ENCODE results near the gene SUGP2. TPM values are rescaled to one million over a fixed set of nuclear protein-coding genes. Genes with fewer than 3 reads are reported as not detected.

Gene SUGP2
- total RNA-seq, 1 experiment from 2014 or later: 112 TPM

DNA sequence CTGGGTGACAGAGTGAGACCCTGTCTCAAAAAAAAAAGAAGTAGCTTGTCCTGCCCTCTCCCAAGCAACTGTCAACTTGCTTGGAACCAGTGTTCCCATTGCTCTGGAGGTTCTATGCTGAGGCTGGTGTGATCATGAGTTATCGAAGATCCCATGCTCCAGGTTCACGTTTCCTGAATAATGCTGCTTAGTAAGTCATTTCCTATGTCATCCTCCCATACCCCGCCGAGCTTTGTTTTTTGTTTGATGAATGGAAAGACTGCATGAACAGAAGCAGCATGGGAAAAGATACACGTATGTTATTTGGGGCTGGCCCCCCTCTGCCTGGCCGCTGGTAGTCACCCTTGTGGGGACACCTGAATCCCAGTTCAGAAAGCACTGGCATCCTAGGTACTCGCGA, 41.8 kb upstream of the SUGP2 start:
- POLR2A ChIA-PET: no interaction called here
- CTCF ChIA-PET: no interaction called here
- no peaks in the 10 kb centered on the region for H3K9me3 ChIP-seq (ENCODE audit: control insufficient read depth, insufficient read depth, low read depth, low read length)
- intact Hi-C loops (cut with micrococcal nuclease; ENCODE audit: unreplicated experiment): no loop called here
- H3K27me3 ChIP-seq (ENCODE audit: control insufficient read depth, insufficient read depth, low read length): no peaks in the 10 kb centered on the region
- H3K4me3 ChIP-seq (ENCODE audit: low read depth in 2 of 2, low read length in 2 of 2): no peak overlapping the region
- H3K4me1 ChIP-seq (ENCODE audit: control insufficient read depth, insufficient read depth, low read length): no peaks in the 10 kb centered on the region
- no peak for DNase-seq (ENCODE audit: low read depth, low spot score)
- no peak overlapping the region for H3K27ac ChIP-seq (ENCODE audit: low read length)
- TF ChIP-seq POLR2AphosphoS5 (IDR thresholded peaks at IDR 0.05; ENCODE audit: low read depth, low read length): no peak
- TF ChIP-seq, protein P1, sequence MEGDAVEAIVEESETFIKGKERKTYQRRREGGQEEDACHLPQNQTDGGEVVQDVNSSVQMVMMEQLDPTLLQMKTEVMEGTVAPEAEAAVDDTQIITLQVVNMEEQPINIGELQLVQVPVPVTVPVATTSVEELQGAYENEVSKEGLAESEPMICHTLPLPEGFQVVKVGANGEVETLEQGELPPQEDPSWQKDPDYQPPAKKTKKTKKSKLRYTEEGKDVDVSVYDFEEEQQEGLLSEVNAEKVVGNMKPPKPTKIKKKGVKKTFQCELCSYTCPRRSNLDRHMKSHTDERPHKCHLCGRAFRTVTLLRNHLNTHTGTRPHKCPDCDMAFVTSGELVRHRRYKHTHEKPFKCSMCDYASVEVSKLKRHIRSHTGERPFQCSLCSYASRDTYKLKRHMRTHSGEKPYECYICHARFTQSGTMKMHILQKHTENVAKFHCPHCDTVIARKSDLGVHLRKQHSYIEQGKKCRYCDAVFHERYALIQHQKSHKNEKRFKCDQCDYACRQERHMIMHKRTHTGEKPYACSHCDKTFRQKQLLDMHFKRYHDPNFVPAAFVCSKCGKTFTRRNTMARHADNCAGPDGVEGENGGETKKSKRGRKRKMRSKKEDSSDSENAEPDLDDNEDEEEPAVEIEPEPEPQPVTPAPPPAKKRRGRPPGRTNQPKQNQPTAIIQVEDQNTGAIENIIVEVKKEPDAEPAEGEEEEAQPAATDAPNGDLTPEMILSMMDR (IDR thresholded peaks at IDR 0.05): no peak
- no peak for TF ChIP-seq TCF7L2 (IDR thresholded peaks at IDR 0.05; ENCODE audit: low read depth, low read length)
- TF ChIP-seq SIN3A (IDR thresholded peaks at IDR 0.05; ENCODE audit: borderline replicate concordance, insufficient read depth, low read depth, low read length): no peak
- TF ChIP-seq, protein P2, sequence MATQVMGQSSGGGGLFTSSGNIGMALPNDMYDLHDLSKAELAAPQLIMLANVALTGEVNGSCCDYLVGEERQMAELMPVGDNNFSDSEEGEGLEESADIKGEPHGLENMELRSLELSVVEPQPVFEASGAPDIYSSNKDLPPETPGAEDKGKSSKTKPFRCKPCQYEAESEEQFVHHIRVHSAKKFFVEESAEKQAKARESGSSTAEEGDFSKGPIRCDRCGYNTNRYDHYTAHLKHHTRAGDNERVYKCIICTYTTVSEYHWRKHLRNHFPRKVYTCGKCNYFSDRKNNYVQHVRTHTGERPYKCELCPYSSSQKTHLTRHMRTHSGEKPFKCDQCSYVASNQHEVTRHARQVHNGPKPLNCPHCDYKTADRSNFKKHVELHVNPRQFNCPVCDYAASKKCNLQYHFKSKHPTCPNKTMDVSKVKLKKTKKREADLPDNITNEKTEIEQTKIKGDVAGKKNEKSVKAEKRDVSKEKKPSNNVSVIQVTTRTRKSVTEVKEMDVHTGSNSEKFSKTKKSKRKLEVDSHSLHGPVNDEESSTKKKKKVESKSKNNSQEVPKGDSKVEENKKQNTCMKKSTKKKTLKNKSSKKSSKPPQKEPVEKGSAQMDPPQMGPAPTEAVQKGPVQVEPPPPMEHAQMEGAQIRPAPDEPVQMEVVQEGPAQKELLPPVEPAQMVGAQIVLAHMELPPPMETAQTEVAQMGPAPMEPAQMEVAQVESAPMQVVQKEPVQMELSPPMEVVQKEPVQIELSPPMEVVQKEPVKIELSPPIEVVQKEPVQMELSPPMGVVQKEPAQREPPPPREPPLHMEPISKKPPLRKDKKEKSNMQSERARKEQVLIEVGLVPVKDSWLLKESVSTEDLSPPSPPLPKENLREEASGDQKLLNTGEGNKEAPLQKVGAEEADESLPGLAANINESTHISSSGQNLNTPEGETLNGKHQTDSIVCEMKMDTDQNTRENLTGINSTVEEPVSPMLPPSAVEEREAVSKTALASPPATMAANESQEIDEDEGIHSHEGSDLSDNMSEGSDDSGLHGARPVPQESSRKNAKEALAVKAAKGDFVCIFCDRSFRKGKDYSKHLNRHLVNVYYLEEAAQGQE (IDR thresholded peaks at IDR 0.05; ENCODE audit: insufficient read depth in 1 of 2, low read depth in 2 of 2, low read length in 1 of 2): no peak
- no peak for ATAC-seq
- BruUV-seq (replicated peaks): no TSS peak
- in situ Hi-C loops (cut with HindIII; ENCODE audit: low pct_unique_long_range_greater_than_20kb, low sequenced_read_pairs): no loop called here
- no peaks in the 10 kb centered on the region for H3K36me3 ChIP-seq (ENCODE audit: control insufficient read depth, insufficient read depth, low read length)

DNA sequence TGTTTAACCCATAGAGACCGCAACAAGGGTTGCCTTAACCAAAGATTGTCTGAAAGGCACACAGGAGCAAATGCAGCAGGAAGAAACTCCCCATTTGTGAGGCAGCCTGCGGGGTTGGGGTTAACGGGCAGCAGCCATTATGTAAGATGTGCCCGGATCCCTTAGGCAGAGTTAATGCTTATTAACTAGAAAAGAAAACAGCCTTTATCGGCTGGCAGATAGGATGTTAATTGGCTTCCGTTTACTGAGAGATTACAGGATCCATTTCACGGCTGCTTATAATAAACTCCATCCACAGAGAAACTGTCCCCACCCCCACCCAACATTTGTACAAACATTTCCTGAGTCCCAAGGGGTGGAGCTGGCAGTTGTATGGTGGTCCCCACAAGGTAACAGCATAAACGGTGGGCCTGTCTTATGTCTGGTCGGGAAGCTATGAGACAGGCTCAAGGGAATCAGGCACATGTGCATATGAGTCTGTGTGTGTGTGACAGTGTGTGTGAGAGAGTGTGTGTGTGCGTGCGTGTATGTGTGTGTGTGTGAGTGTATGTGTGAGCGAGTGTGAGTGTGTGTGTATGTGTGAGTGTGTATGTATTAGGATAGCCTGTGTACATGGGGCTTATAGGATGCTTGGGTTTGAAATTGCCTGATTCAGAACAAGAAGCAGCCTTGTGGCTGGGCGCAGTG, 41.0 kb upstream of the SUGP2 start:
- TF ChIP-seq POLR2AphosphoS5 (IDR thresholded peaks at IDR 0.05; ENCODE audit: low read depth, low read length) (no peak), SIN3A (IDR thresholded peaks at IDR 0.05; ENCODE audit: borderline replicate concordance, insufficient read depth, low read depth, low read length) (no peak), TCF7L2 (IDR thresholded peaks at IDR 0.05; ENCODE audit: low read depth, low read length) (no peak)
- TF ChIP-seq, protein P2 (IDR thresholded peaks at IDR 0.05; ENCODE audit: insufficient read depth in 1 of 2, low read depth in 2 of 2, low read length in 1 of 2): no peak
- TF ChIP-seq, protein P1 (IDR thresholded peaks at IDR 0.05): no peak
- in situ Hi-C loops (cut with HindIII; ENCODE audit: low pct_unique_long_range_greater_than_20kb, low sequenced_read_pairs): no loop called here
- DNase-seq (ENCODE audit: low read depth, low spot score) (no peak), ATAC-seq (0 out of 2 replicates have a peak, but pooled peaks have one; percentile 11)
- no peaks in the 10 kb centered on the region for H3K27me3 ChIP-seq (ENCODE audit: control insufficient read depth, insufficient read depth, low read length)
- H3K9me3 ChIP-seq (ENCODE audit: control insufficient read depth, insufficient read depth, low read depth, low read length): no peaks in the 10 kb centered on the region
- intact Hi-C loops (cut with micrococcal nuclease; ENCODE audit: unreplicated experiment): no loop called here
- ChIA-PET POLR2A (no interaction called here), CTCF (no interaction called here)
- H3K27ac ChIP-seq (ENCODE audit: low read length): no peak overlapping the region
- BruUV-seq (replicated peaks): no TSS peak
- H3K4me3 ChIP-seq (ENCODE audit: low read depth in 2 of 2, low read length in 2 of 2): no peak overlapping the region
- H3K4me1 ChIP-seq (ENCODE audit: control insufficient read depth, insufficient read depth, low read length): no peaks in the 10 kb centered on the region
- H3K36me3 ChIP-seq (ENCODE audit: control insufficient read depth, insufficient read depth, low read length): no peaks in the 10 kb centered on the region
